Measurements from ENCODE around the gene RADX.

Gene RADX

DNA sequence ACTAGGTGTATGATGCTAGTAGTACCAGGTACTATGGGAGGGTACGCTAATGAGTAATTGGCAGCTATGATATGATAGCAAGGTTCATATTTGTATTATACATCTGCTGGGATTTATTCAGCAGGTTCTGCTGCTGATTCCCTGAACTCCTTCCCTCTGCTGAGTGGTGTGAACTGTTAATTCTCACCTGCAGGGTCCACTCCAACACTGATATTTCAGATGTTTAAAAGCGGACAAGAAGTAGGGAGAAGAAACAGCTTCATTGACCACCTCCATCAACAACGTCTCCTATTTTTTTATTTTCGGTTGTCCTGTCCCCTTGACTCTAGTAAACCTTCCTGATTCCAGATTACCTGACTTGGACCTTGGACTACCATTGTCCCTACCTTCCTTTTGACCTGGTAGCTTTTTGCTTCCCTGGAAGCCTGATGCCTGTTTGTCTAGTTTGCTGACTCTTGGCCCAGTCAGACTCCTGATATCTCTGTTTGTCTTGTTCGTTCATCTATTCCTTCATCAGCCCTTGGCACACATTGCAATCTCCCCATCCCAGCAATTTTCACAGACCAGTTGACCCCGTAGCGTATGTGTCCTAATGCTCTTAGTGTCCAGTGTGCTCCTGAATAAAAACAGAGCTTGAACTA, 80.8 kb downstream of the RADX start:
- H3K9me3 ChIP-seq (replicated peaks; ENCODE audit: low read length), result no peaks in the 10 kb centered on the region
- no peak overlapping the region for H3K4me3 ChIP-seq (ENCODE audit: low read length)
- peaks cover 17% of the 10 kb centered on the region for H3K27me3 ChIP-seq (ENCODE audit: control insufficient read depth, insufficient read depth, low read length)
- H3K9ac ChIP-seq (ENCODE audit: low read depth, low read length), result no peak overlapping the region
- H3K36me3 ChIP-seq (ENCODE audit: insufficient read depth, low read length), result no peaks in the 10 kb centered on the region
- H3K4me2 ChIP-seq (ENCODE audit: low read length), result no peak overlapping the region
- peaks cover 8% of the 10 kb centered on the region for H3K4me1 ChIP-seq (ENCODE audit: control insufficient read depth, insufficient read depth, low read length)

- Histone ChIP-seq H3K4me3 (ENCODE audit: low read length) (no peak overlapping the region), H3K9me3 (replicated peaks; ENCODE audit: low read length) (no peaks in the 10 kb centered on the region), H3K36me3 (ENCODE audit: insufficient read depth, low read length) (no peaks in the 10 kb centered on the region), H3K9ac (ENCODE audit: low read depth, low read length) (no peak overlapping the region), H3K4me1 (ENCODE audit: control insufficient read depth, insufficient read depth, low read length) (peaks cover 7% of the 10 kb centered on the region), H3K4me2 (ENCODE audit: low read length) (no peak overlapping the region), H3K27me3 (ENCODE audit: control insufficient read depth, insufficient read depth, low read length) (peaks cover 17% of the 10 kb centered on the region)
These were observed 84.7 kb downstream of the RADX start for GRCh38 chrX:106696502-106696901.

DNA sequence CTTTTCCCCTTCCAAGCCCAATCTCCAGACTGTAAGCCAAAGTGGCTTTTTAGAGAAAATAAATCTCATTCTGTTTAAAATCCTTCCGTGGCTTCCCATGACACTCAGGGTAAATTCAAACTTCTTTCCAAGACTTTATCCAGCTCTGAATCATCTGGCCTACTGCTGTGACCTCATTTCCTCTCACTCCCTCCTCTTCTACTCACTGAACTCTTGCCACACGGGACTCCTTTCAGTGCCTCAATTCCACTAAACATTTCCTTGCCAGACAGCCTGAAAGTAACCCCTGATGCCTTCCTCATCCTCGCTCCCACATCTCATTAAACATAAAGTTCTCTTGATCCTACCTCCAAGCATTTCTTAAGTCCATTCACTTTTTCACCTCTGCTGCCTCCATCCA, 86.9 kb downstream of the RADX start:
- H3K9ac ChIP-seq (ENCODE audit: low read depth, low read length), result no peak overlapping the region
- no peaks in the 10 kb centered on the region for H3K9me3 ChIP-seq (replicated peaks; ENCODE audit: low read length)
- no peak overlapping the region for H3K4me2 ChIP-seq (ENCODE audit: low read length)
- peaks cover 7% of the 10 kb centered on the region for H3K4me1 ChIP-seq (ENCODE audit: control insufficient read depth, insufficient read depth, low read length)
- H3K4me3 ChIP-seq (ENCODE audit: low read length), result no peak overlapping the region
- peaks cover 8% of the 10 kb centered on the region for H3K27me3 ChIP-seq (ENCODE audit: control insufficient read depth, insufficient read depth, low read length)
- no peaks in the 10 kb centered on the region for H3K36me3 ChIP-seq (ENCODE audit: insufficient read depth, low read length)

GRCh38 chrX:106702636-106703035, 90.9 kb downstream of the RADX start:
- no peak overlapping the region for H3K9ac ChIP-seq (ENCODE audit: low read depth, low read length)
- no peaks in the 10 kb centered on the region for H3K9me3 ChIP-seq (replicated peaks; ENCODE audit: low read length)
- H3K4me3 ChIP-seq (ENCODE audit: low read length), result no peak overlapping the region
- no peaks in the 10 kb centered on the region for H3K27me3 ChIP-seq (ENCODE audit: control insufficient read depth, insufficient read depth, low read length)
- no peak overlapping the region for H3K4me2 ChIP-seq (ENCODE audit: low read length)
- peaks cover 11% of the 10 kb centered on the region for H3K4me1 ChIP-seq (ENCODE audit: control insufficient read depth, insufficient read depth, low read length)
- no peaks in the 10 kb centered on the region for H3K36me3 ChIP-seq (ENCODE audit: insufficient read depth, low read length)

- no peaks in the 10 kb centered on the region for H3K9me3 ChIP-seq (replicated peaks; ENCODE audit: low read length)
- H3K27me3 ChIP-seq (ENCODE audit: control insufficient read depth, insufficient read depth, low read length), result no peaks in the 10 kb centered on the region
- no peak overlapping the region for H3K4me2 ChIP-seq (ENCODE audit: low read length)
- H3K4me3 ChIP-seq (ENCODE audit: low read length), result no peak overlapping the region
- H3K36me3 ChIP-seq (ENCODE audit: insufficient read depth, low read length), result no peaks in the 10 kb centered on the region
- no peak overlapping the region for H3K9ac ChIP-seq (ENCODE audit: low read depth, low read length)
- peaks cover 20% of the 10 kb centered on the region for H3K4me1 ChIP-seq (ENCODE audit: control insufficient read depth, insufficient read depth, low read length)
These were observed 94.7 kb downstream of the RADX start for GRCh38 chrX:106706466-106706865.

- H3K4me2 ChIP-seq (ENCODE audit: low read length), result peak overlapping the region; percentile 58
- H3K4me1 ChIP-seq (ENCODE audit: control insufficient read depth, insufficient read depth, low read length), result peaks cover 20% of the 10 kb centered on the region
- H3K27me3 ChIP-seq (ENCODE audit: control insufficient read depth, insufficient read depth, low read length), result peaks cover 3% of the 10 kb centered on the region
- H3K9me3 ChIP-seq (replicated peaks; ENCODE audit: low read length), result no peaks in the 10 kb centered on the region
- peak overlapping the region; percentile 65 for H3K9ac ChIP-seq (ENCODE audit: low read depth, low read length)
- H3K36me3 ChIP-seq (ENCODE audit: insufficient read depth, low read length), result no peaks in the 10 kb centered on the region
- H3K4me3 ChIP-seq (ENCODE audit: low read length), result peak overlapping the region; percentile 30
These were observed 96.1 kb downstream of the RADX start for GRCh38 chrX:106707771-106708454.

DNA sequence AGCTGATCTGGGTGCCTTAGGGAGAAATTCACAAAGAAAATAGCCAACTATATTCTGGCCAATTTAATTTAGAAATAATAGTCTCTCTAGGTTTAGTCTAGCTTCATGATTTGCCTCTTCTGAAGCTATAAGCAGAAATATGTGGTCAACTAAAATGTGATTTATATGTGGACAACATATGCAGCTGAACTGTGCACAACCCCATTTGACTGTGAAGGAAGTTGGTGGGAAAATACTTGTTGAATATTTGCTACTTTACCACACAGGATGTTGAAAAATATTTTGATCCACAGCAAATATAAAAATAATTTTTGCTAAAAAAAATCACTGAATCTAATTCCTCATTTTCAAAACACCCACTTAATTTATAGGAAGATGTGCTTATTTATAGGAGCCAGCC, 99.0 kb downstream of the RADX start:
- Histone ChIP-seq H3K9ac (ENCODE audit: low read depth, low read length) (no peak overlapping the region), H3K4me1 (ENCODE audit: control insufficient read depth, insufficient read depth, low read length) (peaks cover 20% of the 10 kb centered on the region), H3K4me3 (ENCODE audit: low read length) (no peak overlapping the region), H3K4me2 (ENCODE audit: low read length) (no peak overlapping the region), H3K36me3 (ENCODE audit: insufficient read depth, low read length) (no peaks in the 10 kb centered on the region), H3K27me3 (ENCODE audit: control insufficient read depth, insufficient read depth, low read length) (peaks cover 10% of the 10 kb centered on the region), H3K9me3 (replicated peaks; ENCODE audit: low read length) (no peaks in the 10 kb centered on the region)

- Histone ChIP-seq H3K36me3 (ENCODE audit: insufficient read depth, low read length) (no peaks in the 10 kb centered on the region), H3K9ac (ENCODE audit: low read depth, low read length) (no peak overlapping the region), H3K9me3 (replicated peaks; ENCODE audit: low read length) (no peaks in the 10 kb centered on the region), H3K27me3 (ENCODE audit: control insufficient read depth, insufficient read depth, low read length) (peaks cover 15% of the 10 kb centered on the region), H3K4me2 (ENCODE audit: low read length) (no peak overlapping the region), H3K4me1 (ENCODE audit: control insufficient read depth, insufficient read depth, low read length) (peaks cover 20% of the 10 kb centered on the region), H3K4me3 (ENCODE audit: low read length) (no peak overlapping the region)
These were observed 99.6 kb downstream of the RADX start for GRCh38 chrX:106711375-106711774.

GRCh38 chrX:106716004-106716403, 104.2 kb downstream of the RADX start:
- Histone ChIP-seq H3K4me2 (ENCODE audit: low read length) (no peak overlapping the region), H3K36me3 (ENCODE audit: insufficient read depth, low read length) (no peaks in the 10 kb centered on the region), H3K4me1 (ENCODE audit: control insufficient read depth, insufficient read depth, low read length) (no peaks in the 10 kb centered on the region), H3K9me3 (replicated peaks; ENCODE audit: low read length) (no peaks in the 10 kb centered on the region), H3K9ac (ENCODE audit: low read depth, low read length) (no peak overlapping the region), H3K4me3 (ENCODE audit: low read length) (no peak overlapping the region), H3K27me3 (ENCODE audit: control insufficient read depth, insufficient read depth, low read length) (peaks cover 21% of the 10 kb centered on the region)

- peaks cover 25% of the 10 kb centered on the region for H3K27me3 ChIP-seq (ENCODE audit: control insufficient read depth, insufficient read depth, low read length)
These were observed 104.7 kb downstream of the RADX start for GRCh38 chrX:106716463-106716862.

DNA sequence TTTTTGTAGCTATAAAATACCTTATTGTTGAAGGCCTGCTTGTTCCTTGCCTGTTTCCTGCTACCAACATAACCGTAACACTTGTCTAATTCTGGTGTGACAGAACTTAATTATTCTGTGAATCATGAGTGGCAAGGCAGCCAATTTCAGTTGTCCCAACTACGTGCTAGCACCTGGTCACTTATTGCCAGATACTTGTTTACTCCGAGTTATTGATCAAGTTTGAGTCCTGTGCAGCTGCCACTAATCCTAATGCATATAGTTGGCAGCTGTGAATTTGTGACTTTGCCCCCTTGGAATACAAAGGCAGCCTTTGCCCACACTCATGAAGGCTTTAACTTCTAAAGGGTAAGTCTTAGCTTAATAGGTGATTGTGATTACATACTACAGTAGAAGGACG, 106.9 kb downstream of the RADX start:
- H3K9ac ChIP-seq (ENCODE audit: low read depth, low read length), result no peak overlapping the region
- H3K9me3 ChIP-seq (replicated peaks; ENCODE audit: low read length), result no peaks in the 10 kb centered on the region
- peaks cover 23% of the 10 kb centered on the region for H3K27me3 ChIP-seq (ENCODE audit: control insufficient read depth, insufficient read depth, low read length)
- H3K4me2 ChIP-seq (ENCODE audit: low read length), result no peak overlapping the region
- H3K4me1 ChIP-seq (ENCODE audit: control insufficient read depth, insufficient read depth, low read length), result no peaks in the 10 kb centered on the region
- no peak overlapping the region for H3K4me3 ChIP-seq (ENCODE audit: low read length)
- H3K36me3 ChIP-seq (ENCODE audit: insufficient read depth, low read length), result no peaks in the 10 kb centered on the region

More at GRCh38 chrX:106716463-106716862, 104.7 kb downstream of the RADX start:
- no peaks in the 10 kb centered on the region for H3K36me3 ChIP-seq (ENCODE audit: insufficient read depth, low read length)
- H3K9ac ChIP-seq (ENCODE audit: low read depth, low read length), result no peak overlapping the region
- H3K4me1 ChIP-seq (ENCODE audit: control insufficient read depth, insufficient read depth, low read length), result no peaks in the 10 kb centered on the region
- H3K4me3 ChIP-seq (ENCODE audit: low read length), result no peak overlapping the region
- H3K9me3 ChIP-seq (replicated peaks; ENCODE audit: low read length), result no peaks in the 10 kb centered on the region
- no peak overlapping the region for H3K4me2 ChIP-seq (ENCODE audit: low read length)

- Histone ChIP-seq H3K27me3 (ENCODE audit: control insufficient read depth, insufficient read depth, low read length) (peaks cover 13% of the 10 kb centered on the region), H3K4me3 (ENCODE audit: low read length) (peak overlapping the region; percentile 72), H3K4me1 (ENCODE audit: control insufficient read depth, insufficient read depth, low read length) (no peaks in the 10 kb centered on the region), H3K9me3 (replicated peaks; ENCODE audit: low read length) (no peaks in the 10 kb centered on the region), H3K4me2 (ENCODE audit: low read length) (peak overlapping the region; percentile 88), H3K9ac (ENCODE audit: low read depth, low read length) (peak overlapping the region; percentile 65), H3K36me3 (ENCODE audit: insufficient read depth, low read length) (no peaks in the 10 kb centered on the region)
These were observed 114.2 kb downstream of the RADX start for GRCh38 chrX:106725931-106726330.

Measured in skeletal muscle satellite cell (primary cell).